ENCODE data around the gene GRPEL2.

DNA sequence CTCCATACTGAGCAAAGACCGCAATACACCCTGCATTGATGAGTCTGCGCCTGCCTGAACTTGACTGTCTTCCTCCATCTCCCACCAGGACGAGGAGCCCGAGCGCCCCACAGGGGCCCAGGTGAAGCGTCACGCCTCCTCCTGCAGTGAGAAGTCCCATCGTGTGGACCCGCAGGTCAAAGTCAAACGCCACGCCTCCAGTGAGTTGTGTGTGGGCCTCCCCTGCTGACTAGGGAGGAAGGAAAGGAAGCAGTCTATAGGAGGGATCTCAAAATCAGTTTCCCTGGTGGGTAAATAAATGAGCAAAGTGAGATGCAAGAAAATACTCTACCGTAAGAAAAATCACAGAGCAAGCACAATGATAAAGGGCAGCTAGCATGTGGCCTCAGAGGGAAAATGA is 22.8 kb upstream of the GRPEL2 start:
- TF ChIP-seq, protein P1, sequence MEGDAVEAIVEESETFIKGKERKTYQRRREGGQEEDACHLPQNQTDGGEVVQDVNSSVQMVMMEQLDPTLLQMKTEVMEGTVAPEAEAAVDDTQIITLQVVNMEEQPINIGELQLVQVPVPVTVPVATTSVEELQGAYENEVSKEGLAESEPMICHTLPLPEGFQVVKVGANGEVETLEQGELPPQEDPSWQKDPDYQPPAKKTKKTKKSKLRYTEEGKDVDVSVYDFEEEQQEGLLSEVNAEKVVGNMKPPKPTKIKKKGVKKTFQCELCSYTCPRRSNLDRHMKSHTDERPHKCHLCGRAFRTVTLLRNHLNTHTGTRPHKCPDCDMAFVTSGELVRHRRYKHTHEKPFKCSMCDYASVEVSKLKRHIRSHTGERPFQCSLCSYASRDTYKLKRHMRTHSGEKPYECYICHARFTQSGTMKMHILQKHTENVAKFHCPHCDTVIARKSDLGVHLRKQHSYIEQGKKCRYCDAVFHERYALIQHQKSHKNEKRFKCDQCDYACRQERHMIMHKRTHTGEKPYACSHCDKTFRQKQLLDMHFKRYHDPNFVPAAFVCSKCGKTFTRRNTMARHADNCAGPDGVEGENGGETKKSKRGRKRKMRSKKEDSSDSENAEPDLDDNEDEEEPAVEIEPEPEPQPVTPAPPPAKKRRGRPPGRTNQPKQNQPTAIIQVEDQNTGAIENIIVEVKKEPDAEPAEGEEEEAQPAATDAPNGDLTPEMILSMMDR (IDR thresholded peaks at IDR 0.05; ENCODE audit: insufficient read depth, low read length, poor library complexity, severe bottlenecking) = no peak
- no peak for TF ChIP-seq EZH2phosphoT487 (conservative IDR thresholded peaks at IDR 0.05; ENCODE audit: low read length)
